Caki2 (cell line): ENCODE measurements around the gene TTC21A. TPM values are rescaled to one million over a fixed set of nuclear protein-coding genes. Genes with fewer than 3 reads are reported as not detected.
A peak's percentile ranks its signal among the peaks of the same experiment; 100 is the strongest.
"Not testable (repeated sequence)": the region's sequence is repeated elsewhere in the genome, so short reads cannot be mapped to it uniquely, and the experiment has no call there.

Experiments
- DNase-seq: peaks from one replicate; pipeline ENCODE4 v3.0.0-alpha.2; 2015; ENCODE audit warnings: low read depth
- in situ Hi-C: cut with HindIII; loops from 2 replicates; pipeline ENCODE4 v1.10.0; 2016; ENCODE audit warnings: low sequenced_read_pairs, low pct_unique_long_range_greater_than_20kb, mixed read lengths
- total RNA-seq: library from RNA; depleted of rRNA; stranded (reverse); fragments of >200 nt; shearing (Covaris generic); gene quantifications from 2 replicates; pipeline ENCODE4 v1.2.3, GENCODE V29; 2014; ENCODE audit warnings: low replicate concordance; rRNA removed

The TTC21A gene
- total RNA-seq = 0.54 and 0.96 TPM in 2 replicates

- peak; percentile 72 for DNase-seq
- in situ Hi-C loops = no loop called here
Observed at GRCh38 chr3:39107388-39108199, at the start of gene TTC21A, which contains the start of gene GORASP1. TTC21A (plus strand) TSS chr3:39107680; CDS start chr3:39107838, 158 bp downstream. GORASP1 (minus strand) TSS chr3:39107627; CDS start chr3:39107541, 86 bp downstream.

- in situ Hi-C loops, DNase-seq: not testable (repeated sequence)
Observed at GRCh38 chr3:39061228-39061627, 46.3 kb upstream of the TTC21A start.

- in situ Hi-C loops = no loop called here
Observed at GRCh38 chr3:39062180-39062579, 45.3 kb upstream of the TTC21A start.

GRCh38 chr3:39063143-39063542, 44.3 kb upstream of the TTC21A start:
- DNase-seq = no peak
- in situ Hi-C loops = no loop called here

More at GRCh38 chr3:39062180-39062579, 45.3 kb upstream of the TTC21A start:
- DNase-seq = peak; percentile 48

GRCh38 chr3:39064646-39065045, 42.8 kb upstream of the TTC21A start:
- DNase-seq = peak; percentile 33

GRCh38 chr3:39065197-39065596, 42.3 kb upstream of the TTC21A start:
- in situ Hi-C loops = no loop called here
- peak; percentile 35 for DNase-seq

More at GRCh38 chr3:39064646-39065045, 42.8 kb upstream of the TTC21A start:
- in situ Hi-C loops = no loop called here

GRCh38 chr3:39067286-39067685, 40.2 kb upstream of the TTC21A start:
- no peak for DNase-seq
- in situ Hi-C loops = no loop called here

GRCh38 chr3:39068556-39068955, 38.9 kb upstream of the TTC21A start:
- in situ Hi-C loops = no loop called here
- DNase-seq = no peak

- DNase-seq = no peak
- in situ Hi-C loops = no loop called here
Observed at GRCh38 chr3:39075910-39076309, 31.6 kb upstream of the TTC21A start.

- in situ Hi-C loops = no loop called here
Observed at GRCh38 chr3:39079530-39079929, 27.9 kb upstream of the TTC21A start.

GRCh38 chr3:39080026-39080425, 27.5 kb upstream of the TTC21A start:
- DNase-seq = no peak
- in situ Hi-C loops = no loop called here

More at GRCh38 chr3:39079530-39079929, 27.9 kb upstream of the TTC21A start:
- DNase-seq = no peak

- DNase-seq = no peak
- in situ Hi-C loops = no loop called here
Observed at GRCh38 chr3:39082666-39083313, 24.7 kb upstream of the TTC21A start.

GRCh38 chr3:39086144-39086543, 21.3 kb upstream of the TTC21A start:
- in situ Hi-C loops = no loop called here
- no peak for DNase-seq

- DNase-seq = no peak
- in situ Hi-C loops = no loop called here
Observed at GRCh38 chr3:39088456-39088855, 19.0 kb upstream of the TTC21A start.

- in situ Hi-C loops = no loop called here
Observed at GRCh38 chr3:39088889-39089288, 18.6 kb upstream of the TTC21A start.

GRCh38 chr3:39090922-39091321, 16.6 kb upstream of the TTC21A start:
- no peak for DNase-seq
- in situ Hi-C loops = no loop called here

More at GRCh38 chr3:39088889-39089288, 18.6 kb upstream of the TTC21A start:
- DNase-seq = no peak

- in situ Hi-C loops = no loop called here
- DNase-seq = no peak
Observed at GRCh38 chr3:39094851-39095677, 12.4 kb upstream of the TTC21A start.

- in situ Hi-C loops = no loop called here
- no peak for DNase-seq
Observed at GRCh38 chr3:39095778-39096177, 11.7 kb upstream of the TTC21A start.
